A204.1 (cell line): ENCODE data around the gene GKN1.

Experiments used
- FAIRE-seq: peaks from 2 replicates; lab custom pipeline; 2012; peaks lifted over from hg19 to GRCh38; lab: Jason Lieb, UNC

GKN1 gene

DNA sequence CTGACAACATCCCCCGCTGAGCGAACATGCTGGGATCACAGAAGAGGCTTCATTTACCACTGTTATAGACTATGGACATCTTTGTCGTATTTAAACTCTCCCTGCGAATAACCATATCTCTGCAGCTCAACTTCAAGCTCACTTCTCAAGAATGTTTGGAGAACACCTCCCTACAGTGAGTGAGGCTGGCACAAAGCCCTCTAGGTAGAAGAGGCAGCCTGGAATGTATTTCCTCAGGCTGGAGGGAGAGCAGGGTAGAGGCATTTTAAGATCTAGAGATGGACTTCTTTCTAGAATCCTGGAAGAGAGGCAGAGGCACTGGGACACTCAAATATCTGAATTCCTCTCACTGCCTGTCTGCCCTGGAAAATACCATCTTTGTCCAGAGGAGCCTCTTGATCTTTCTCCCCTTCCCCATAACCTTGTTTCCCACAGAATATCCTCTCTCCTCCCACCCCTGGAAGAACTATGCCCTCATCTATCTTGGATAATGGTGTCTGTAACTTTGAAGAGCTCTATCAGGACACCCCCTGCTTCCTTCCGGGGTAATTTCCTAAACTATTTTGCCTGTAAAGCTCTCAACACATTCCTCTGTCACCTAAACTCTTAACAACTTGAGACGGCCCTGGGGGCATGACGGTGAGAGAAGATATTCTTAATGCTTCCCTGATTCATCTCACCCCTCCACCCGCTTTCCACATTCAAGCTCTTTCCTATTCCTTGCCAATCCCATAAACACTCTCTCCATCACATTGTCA is 36.2 kb downstream of the GKN1 start:
- FAIRE-seq = no peak

- no peak for FAIRE-seq
Observed at GRCh38 chr2:69011611-69012157, 37.2 kb downstream of the GKN1 start.

- no peak for FAIRE-seq
Observed at GRCh38 chr2:69012310-69013141, 38.1 kb downstream of the GKN1 start.

GRCh38 chr2:69013142-69013839 is 38.9 kb downstream of the GKN1 start, which contains the start of gene ANTXR1:
Gene ANTXR1 (plus strand): TSS chr2:69013179. CDS start chr2:69013500, 321 bp downstream.
- FAIRE-seq = no peak

DNA sequence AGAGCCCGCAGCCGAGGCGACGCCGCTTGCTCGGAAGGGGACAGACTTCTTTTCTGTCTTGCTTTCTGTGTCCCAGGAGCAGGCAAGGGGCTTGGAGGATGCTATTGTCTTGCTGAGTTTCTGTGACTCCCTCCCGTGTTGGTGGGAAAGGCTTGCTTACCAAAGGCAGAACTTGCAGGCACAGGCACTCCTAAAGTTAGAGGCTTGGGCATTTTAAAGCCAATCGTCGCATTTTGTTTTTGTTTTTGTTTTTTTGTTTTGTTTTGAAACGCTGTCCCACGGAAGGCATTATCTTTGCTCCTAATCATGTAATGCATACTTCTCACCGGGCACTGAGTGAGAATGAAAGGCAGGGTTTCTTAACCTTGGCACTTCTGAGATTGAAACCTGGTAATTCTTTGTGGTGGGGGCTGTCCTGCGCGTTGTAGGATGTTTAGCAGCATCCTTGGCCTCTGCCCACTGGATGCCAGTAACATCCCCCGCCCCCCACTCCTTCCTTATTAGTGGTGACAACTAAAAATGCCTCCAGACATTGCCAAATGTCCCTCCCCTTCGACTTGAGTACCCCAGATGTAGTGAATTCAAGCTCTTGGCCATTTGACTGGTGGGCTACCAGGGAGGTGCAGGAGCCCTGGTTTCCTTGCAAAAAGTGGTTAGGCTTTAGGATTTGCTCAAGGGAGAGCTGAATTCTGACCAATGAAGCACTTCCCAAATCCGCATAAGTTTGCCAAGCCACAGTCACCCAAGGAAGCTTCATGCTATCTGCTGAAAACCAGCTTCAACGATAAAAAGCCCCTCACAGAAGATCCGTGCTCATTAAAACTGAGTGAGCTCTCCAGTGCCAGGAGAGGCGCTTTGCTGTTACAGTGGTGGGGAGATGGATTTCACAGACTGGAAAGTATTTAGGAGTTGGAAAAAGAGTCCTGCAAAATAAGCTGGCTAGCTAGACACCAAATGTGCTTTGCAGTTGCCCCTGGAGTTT is 39.7 kb downstream of the GKN1 start:
- no peak for FAIRE-seq

DNA sequence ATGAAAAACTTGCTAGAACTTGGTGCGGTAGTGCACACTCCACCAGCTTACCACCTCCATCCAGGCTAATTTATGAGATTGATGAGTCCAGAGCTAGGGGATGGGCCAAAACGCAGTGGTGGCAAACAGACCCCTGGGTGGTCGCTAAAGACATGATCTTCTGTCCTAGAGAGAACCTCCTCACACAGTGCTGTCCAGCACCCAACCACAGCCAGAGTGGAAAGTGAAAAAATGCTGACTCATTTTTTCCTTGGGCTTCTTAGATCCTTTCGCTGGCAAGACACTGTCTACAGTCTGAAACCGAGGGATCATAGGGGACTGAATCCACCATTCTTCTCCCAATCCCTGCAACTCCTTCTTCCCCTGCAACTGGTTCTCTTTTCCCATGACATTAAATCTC is 42.6 kb downstream of the GKN1 start:
- no peak for FAIRE-seq

DNA sequence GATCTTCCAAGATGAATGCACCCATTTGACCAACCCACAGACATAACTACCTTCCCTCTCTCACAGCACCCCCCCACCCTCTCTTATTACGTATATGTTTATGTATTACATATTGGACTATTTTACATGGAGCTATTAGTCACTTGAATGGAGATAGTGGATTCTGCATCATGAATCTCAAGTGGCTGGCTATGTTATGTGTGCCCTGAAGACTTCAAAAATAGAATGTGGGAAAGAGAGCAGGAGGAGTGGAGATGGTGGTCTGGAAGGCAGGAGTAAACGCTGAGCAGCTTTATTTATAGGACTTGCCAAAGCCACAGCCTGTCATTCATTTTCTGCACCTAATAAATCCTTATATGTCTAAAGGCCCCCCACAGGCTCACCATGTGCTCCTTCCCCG is 43.4 kb downstream of the GKN1 start:
- FAIRE-seq = no peak

DNA sequence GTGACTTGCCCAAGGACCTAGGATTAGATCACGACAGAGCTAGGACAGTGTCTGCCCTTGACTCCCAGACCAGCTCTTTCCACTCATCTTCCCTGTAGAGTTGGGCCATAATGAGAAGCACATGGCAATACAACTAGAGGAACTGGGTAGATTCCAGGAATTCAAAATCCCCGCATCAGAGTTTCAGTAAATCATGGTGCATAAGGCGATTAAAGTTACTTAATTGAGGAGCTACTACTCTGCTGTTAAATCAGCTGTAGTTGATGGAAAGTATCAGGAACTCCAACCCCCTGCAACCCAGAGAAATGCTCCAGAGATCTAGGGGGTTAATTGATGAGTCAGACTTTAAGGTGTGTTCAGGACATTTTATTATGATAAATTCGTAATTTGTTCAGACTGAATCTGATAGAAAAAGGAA is 44.3 kb downstream of the GKN1 start:
- no peak for FAIRE-seq

GRCh38 chr2:69020496-69021426 is 46.3 kb downstream of the GKN1 start:
- FAIRE-seq = no peak

- no peak for FAIRE-seq
Observed at GRCh38 chr2:69021727-69022126, 47.3 kb downstream of the GKN1 start.

DNA sequence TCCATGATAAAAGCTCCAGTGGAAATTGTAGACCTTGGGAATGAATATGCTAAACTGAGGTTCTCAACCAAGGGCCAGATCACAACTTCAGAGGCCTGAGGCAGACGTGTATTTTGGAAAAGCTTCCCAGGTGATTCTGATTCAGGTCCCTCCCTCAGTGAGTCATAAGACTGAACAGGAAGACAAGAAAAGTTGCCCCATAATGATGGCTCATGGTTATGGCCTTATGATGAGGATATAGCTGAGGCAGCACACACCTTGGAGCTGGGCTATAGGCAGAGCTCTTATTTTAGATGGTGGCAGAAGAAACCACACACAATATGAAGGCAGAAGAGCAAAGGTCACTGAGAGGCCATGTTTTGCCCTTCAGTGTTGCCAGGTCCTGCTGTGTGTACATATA is 48.1 kb downstream of the GKN1 start:
- no peak for FAIRE-seq

- FAIRE-seq = no peak
Observed at GRCh38 chr2:69023236-69023635, 48.8 kb downstream of the GKN1 start.

DNA sequence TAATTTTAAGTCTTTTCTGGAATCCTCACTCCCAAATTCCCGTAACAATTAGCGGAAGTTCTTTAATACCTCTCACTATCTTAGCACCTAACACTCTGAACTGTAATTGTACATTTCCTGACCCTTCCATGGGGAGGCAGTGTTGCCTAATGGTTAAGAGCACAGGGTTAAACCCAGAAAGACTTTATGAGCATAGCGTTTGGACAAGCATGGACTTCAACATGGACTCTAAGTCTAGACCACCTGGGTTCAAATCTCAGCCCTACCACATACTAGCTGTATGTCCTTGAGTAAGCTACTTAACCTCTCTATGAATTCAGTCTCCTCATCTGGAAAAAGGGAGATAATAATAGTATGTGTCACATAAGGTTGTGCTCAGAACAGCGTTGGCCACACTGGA is 51.6 kb downstream of the GKN1 start:
- FAIRE-seq = no peak

GRCh38 chr2:69026691-69027459 is 52.4 kb downstream of the GKN1 start:
- no peak for FAIRE-seq
